ENCODE results near the gene IFI27L2. TPM values are rescaled to one million over a fixed set of nuclear protein-coding genes. Genes with fewer than 3 reads are reported as not detected.

Gene IFI27L2
- total RNA-seq, 1 donor from 2014 or later, result 81.0 TPM

DNA sequence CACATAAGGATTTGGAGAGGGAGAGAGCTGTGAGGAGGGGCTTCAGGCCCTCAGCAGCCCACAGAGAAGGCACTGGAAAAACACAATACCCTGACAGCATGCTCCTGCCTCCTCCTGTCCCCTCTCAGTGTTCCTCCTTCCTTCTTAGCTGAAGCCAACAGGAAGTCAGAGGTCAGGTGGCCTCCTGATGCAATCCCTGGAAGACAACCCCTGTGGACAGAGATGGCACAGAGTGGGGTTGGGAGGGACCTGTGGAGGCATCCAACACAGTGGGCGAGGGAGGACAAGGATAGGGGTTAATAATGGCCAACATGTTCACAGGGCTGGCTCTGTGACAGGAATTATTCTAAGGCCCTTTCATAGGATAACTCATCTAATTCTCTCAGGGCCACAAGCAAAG is 15.4 kb upstream of the IFI27L2 start:
- Histone ChIP-seq H3K36me3 (ENCODE audit: control insufficient read depth, insufficient read depth, low read length) (no peaks in the 10 kb centered on the region), H3K27me3 (ENCODE audit: control insufficient read depth, insufficient read depth, low read length) (no peaks in the 10 kb centered on the region), H3K4me3 (ENCODE audit: low read depth, low read length) (no peak overlapping the region)
- TF ChIP-seq, protein P1, sequence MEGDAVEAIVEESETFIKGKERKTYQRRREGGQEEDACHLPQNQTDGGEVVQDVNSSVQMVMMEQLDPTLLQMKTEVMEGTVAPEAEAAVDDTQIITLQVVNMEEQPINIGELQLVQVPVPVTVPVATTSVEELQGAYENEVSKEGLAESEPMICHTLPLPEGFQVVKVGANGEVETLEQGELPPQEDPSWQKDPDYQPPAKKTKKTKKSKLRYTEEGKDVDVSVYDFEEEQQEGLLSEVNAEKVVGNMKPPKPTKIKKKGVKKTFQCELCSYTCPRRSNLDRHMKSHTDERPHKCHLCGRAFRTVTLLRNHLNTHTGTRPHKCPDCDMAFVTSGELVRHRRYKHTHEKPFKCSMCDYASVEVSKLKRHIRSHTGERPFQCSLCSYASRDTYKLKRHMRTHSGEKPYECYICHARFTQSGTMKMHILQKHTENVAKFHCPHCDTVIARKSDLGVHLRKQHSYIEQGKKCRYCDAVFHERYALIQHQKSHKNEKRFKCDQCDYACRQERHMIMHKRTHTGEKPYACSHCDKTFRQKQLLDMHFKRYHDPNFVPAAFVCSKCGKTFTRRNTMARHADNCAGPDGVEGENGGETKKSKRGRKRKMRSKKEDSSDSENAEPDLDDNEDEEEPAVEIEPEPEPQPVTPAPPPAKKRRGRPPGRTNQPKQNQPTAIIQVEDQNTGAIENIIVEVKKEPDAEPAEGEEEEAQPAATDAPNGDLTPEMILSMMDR (IDR thresholded peaks at IDR 0.05; ENCODE audit: insufficient read depth, low read length, poor library complexity, severe bottlenecking), result no peak
- no peak for DNase-seq (ENCODE audit: low read depth)

DNA sequence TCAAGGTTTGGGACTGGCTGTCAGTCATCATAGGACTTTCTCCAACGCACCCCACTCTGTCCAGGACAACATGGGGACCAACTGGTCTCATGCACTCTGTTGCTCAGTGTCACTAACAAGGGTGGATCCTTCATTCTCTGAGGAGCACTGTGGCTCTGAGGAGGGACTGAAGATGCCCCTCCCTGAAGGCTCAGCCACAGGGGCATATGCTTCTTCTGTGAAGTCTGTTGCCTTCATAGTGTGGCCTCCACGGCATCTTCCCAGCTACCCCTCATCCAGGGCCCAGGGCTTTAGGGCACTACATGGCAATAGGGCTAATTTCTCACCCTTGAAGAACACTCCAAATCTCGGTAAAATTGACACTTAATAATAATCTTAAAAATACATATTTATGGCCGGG is 14.3 kb upstream of the IFI27L2 start:
- DNase-seq (ENCODE audit: low read depth), result no peak
- TF ChIP-seq, protein P1 (IDR thresholded peaks at IDR 0.05; ENCODE audit: insufficient read depth, low read length, poor library complexity, severe bottlenecking), result no peak
- Histone ChIP-seq H3K4me3 (ENCODE audit: low read depth, low read length) (no peak overlapping the region), H3K27me3 (ENCODE audit: control insufficient read depth, insufficient read depth, low read length) (peaks cover 3% of the 10 kb centered on the region), H3K36me3 (ENCODE audit: control insufficient read depth, insufficient read depth, low read length) (no peaks in the 10 kb centered on the region)

DNA sequence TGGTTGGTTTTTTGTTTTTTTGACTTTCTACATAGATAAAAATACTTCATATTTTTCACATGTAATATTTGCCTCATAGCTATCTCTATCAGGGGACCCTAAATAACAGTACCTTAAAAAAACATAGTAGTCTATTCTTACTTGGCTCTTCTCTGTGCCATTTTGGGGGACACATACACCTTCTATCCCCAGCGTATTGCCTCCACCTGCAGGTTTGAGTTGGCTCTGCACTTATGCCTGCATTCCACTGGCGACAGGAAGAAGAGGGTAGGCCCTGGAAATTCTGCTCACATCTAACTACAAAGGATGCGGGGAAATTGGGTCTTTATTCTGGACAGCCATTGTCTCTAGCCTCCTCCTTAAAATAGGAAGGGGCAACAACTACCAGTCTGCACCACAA is 13.8 kb upstream of the IFI27L2 start:
- DNase-seq (ENCODE audit: low read depth), result no peak
- H3K4me3 ChIP-seq (ENCODE audit: low read depth, low read length), result no peak overlapping the region
- H3K36me3 ChIP-seq (ENCODE audit: control insufficient read depth, insufficient read depth, low read length), result no peaks in the 10 kb centered on the region
- H3K27me3 ChIP-seq (ENCODE audit: control insufficient read depth, insufficient read depth, low read length), result peaks cover 4% of the 10 kb centered on the region
- TF ChIP-seq, protein P1 (IDR thresholded peaks at IDR 0.05; ENCODE audit: insufficient read depth, low read length, poor library complexity, severe bottlenecking), result peak; percentile 42

DNA sequence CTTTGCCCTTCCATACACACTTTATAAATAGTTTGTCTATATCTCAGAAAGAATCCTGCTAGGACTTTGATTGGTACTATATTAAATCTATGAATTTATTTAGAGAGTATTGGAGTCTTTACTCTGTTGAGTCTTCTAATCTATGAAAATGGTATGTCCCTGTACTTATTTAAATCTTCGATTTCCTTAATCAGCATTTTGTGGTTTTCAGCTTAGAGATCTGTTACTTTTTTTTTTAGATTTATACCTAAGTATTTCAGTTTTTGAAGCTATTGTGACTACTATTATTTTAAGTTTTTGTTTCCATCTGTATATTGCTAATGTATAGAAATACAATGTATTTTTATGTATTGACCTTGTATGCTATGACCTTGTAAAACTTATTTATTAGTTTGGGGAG is 13.4 kb upstream of the IFI27L2 start:
- H3K36me3 ChIP-seq (ENCODE audit: control insufficient read depth, insufficient read depth, low read length), result no peaks in the 10 kb centered on the region
- H3K4me3 ChIP-seq (ENCODE audit: low read depth, low read length), result no peak overlapping the region
- TF ChIP-seq, protein P1 (IDR thresholded peaks at IDR 0.05; ENCODE audit: insufficient read depth, low read length, poor library complexity, severe bottlenecking), result no peak
- DNase-seq (ENCODE audit: low read depth), result no peak
- peaks cover 4% of the 10 kb centered on the region for H3K27me3 ChIP-seq (ENCODE audit: control insufficient read depth, insufficient read depth, low read length)

DNA sequence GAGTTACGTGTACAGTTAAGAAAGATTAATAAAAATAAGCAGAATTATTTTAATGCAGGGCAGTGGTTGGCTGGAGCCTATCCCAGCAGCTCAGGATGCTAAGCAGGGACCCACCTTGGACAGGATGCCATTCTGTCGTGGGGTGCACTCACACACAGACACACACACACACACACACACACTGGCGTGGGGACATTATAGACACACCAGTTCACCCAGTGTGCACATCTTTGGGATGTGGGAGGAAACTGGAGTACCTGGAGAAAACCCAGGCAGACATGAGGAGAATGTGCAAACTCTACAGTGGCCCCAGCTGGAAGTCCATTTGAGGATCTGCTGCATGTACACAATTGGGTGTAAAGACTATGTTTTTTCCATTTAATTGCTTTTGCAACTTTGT is 12.8 kb upstream of the IFI27L2 start:
- TF ChIP-seq, protein P1 (IDR thresholded peaks at IDR 0.05; ENCODE audit: insufficient read depth, low read length, poor library complexity, severe bottlenecking), result no peak
- no peaks in the 10 kb centered on the region for H3K36me3 ChIP-seq (ENCODE audit: control insufficient read depth, insufficient read depth, low read length)
- no peak overlapping the region for H3K4me3 ChIP-seq (ENCODE audit: low read depth, low read length)
- no peak for DNase-seq (ENCODE audit: low read depth)
- H3K27me3 ChIP-seq (ENCODE audit: control insufficient read depth, insufficient read depth, low read length), result peaks cover 4% of the 10 kb centered on the region

DNA sequence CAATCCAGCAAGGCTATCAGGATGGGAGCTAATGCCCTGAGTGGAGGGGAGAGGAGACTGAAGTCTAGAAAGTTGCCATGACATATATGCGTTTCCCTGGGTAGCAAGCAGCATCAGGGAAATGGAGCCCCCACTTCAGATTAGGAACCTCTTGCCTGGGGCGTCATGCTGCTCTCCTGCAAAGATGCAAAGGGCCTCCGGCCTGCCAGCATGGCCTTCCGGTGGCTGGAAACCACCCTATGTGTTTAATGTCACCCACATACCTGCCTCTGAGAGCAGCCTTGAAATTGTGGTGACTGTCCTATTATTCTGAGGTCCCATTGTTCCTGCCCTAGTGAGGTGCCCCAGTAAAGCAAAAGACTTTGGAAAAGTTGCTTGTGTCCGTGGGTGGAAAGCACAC is 10.0 kb upstream of the IFI27L2 start:
- H3K36me3 ChIP-seq (ENCODE audit: control insufficient read depth, insufficient read depth, low read length), result no peaks in the 10 kb centered on the region
- DNase-seq (ENCODE audit: low read depth), result no peak
- peaks cover 4% of the 10 kb centered on the region for H3K27me3 ChIP-seq (ENCODE audit: control insufficient read depth, insufficient read depth, low read length)
- TF ChIP-seq, protein P1 (IDR thresholded peaks at IDR 0.05; ENCODE audit: insufficient read depth, low read length, poor library complexity, severe bottlenecking), result no peak
- H3K4me3 ChIP-seq (ENCODE audit: low read depth, low read length), result no peak overlapping the region
